Endothelial cell of umbilical vein (primary cell): ENCODE data around the gene RAB3C. TPM values are rescaled to one million over a fixed set of nuclear protein-coding genes. Genes with fewer than 3 reads are reported as not detected.
"Not testable (repeated sequence)": the region's sequence is repeated elsewhere in the genome, so short reads cannot be mapped to it uniquely, and the experiment has no call there.

ENCODE experiments used
- BruUV-seq: library from RNA; stranded (reverse); fragments of 400-500 nt; replicated peaks from 2 replicates; lab custom pipeline; 2021; lab: Mats Ljungman, UMichigan
- CTCF ChIA-PET: fragments of 300-600, 350-600 bp; sonication (Branson Sonifier 250); formaldehyde crosslinking; loops from one replicate; lab custom pipeline; 2021; ENCODE audit warnings: antibody characterized with exemption, inconsistent platforms; lab: Charles Lee
- POLR2A ChIA-PET: fragments of 300-600, 350-600 bp; sonication (Branson Sonifier 250); formaldehyde crosslinking; loops from one replicate; lab custom pipeline; 2021; ENCODE audit warnings: antibody characterized with exemption, inconsistent platforms; lab: Charles Lee
- DNase-seq: peaks from one replicate; pipeline ENCODE4 v3.0.0-alpha.2; 2011; ENCODE audit warnings: low read depth, low spot score
- FAIRE-seq: peaks from 2 replicates; lab custom pipeline; 2011; peaks lifted over from hg19 to GRCh38; lab: Jason Lieb, UNC
- H2AFZ ChIP-seq: 2 replicates; pipeline ENCODE4 v1.6.0; 2012; ENCODE audit warnings: low read depth, low read length, control low read depth, inconsistent platforms
- H3K27ac ChIP-seq: 2 replicates; pipeline ENCODE4 v1.5.1; 2011; ENCODE audit warnings: low read depth, mild to moderate bottlenecking, control low read depth, low read length, moderate library complexity; ENCODE audit not compliant: insufficient read depth
- H3K27me3 ChIP-seq, 2 experiments: 2 replicates each; pipeline versions ENCODE4 v1.6.0 to v1.6.1; 2011; ENCODE audit warnings: low read length in 2 of 2, mixed read lengths in 1 of 2; ENCODE audit not compliant: control insufficient read depth in 2 of 2, insufficient read depth in 2 of 2
- H3K36me3 ChIP-seq, 2 experiments: 2 replicates in 1 of 2; 3 replicates in 1 of 2; pipeline ENCODE4 v1.5.1; 2011; ENCODE audit warnings: low read length in 2 of 2, mild to moderate bottlenecking in 1 of 2, moderate library complexity in 1 of 2; ENCODE audit not compliant: control insufficient read depth in 2 of 2, insufficient read depth in 2 of 2; ENCODE audit errors: extremely low read depth in 1 of 2
- H3K4me1 ChIP-seq: 3 replicates; pipeline ENCODE4 v1.5.1; 2011; ENCODE audit warnings: mild to moderate bottlenecking, low read length; ENCODE audit not compliant: control insufficient read depth, insufficient read depth; ENCODE audit errors: extremely low read depth
- H3K4me2 ChIP-seq: 2 replicates; pipeline ENCODE4 v1.6.1; 2011; ENCODE audit warnings: low read length, control low read depth, mixed read lengths; ENCODE audit not compliant: insufficient read depth
- H3K4me3 ChIP-seq, 3 experiments: fragments of 200-600 bp in 1 of 3; sonication (generic), shearing (Covaris generic) in 1 of 3; replicated peaks in 1 of 3; 2 replicates each; pipeline ENCODE4 v1.5.1; 2011 to 2016; ENCODE audit warnings: control low read depth in 3 of 3, low read length in 3 of 3, mild to moderate bottlenecking in 2 of 3, inconsistent platforms in 1 of 3, low read depth in 1 of 3, moderate library complexity in 1 of 3; ENCODE audit not compliant: insufficient read depth in 1 of 3
- H3K79me2 ChIP-seq: 2 replicates; pipeline ENCODE4 v1.6.0; 2012; ENCODE audit warnings: low read length, inconsistent platforms; ENCODE audit not compliant: control insufficient read depth, insufficient read depth
- H3K9ac ChIP-seq: replicated peaks from 2 replicates; pipeline ENCODE3; 2011; ENCODE audit warnings: low read length, control low read depth; ENCODE audit not compliant: insufficient read depth; ENCODE audit errors: extremely low read depth
- H3K9me1 ChIP-seq: replicated peaks from 3 replicates; pipeline ENCODE4 v1.6.0; 2011; ENCODE audit warnings: mild to moderate bottlenecking, low read length; ENCODE audit not compliant: control insufficient read depth, insufficient read depth; ENCODE audit errors: extremely low read depth
- H3K9me3 ChIP-seq: replicated peaks from 2 replicates; pipeline ENCODE4 v1.5.1; 2012; ENCODE audit warnings: low read length, inconsistent platforms; ENCODE audit not compliant: control insufficient read depth, insufficient read depth
- H4K20me1 ChIP-seq: replicated peaks from 2 replicates; pipeline ENCODE3; 2011; ENCODE audit warnings: mild to moderate bottlenecking, low read length; ENCODE audit not compliant: control insufficient read depth, insufficient read depth; ENCODE audit errors: extremely low read depth
- CTCF ChIP-seq, 2 donors: IDR thresholded peaks; 1 replicate in 1 of 2; 2 replicates in 1 of 2; pipeline ENCODE4 v1.5.1; 2011; ENCODE audit warnings: low read length in 2 of 2, mild to moderate bottlenecking in 2 of 2, moderate library complexity in 2 of 2, control low read depth in 1 of 2, inconsistent platforms in 1 of 2, low read depth in 1 of 2; ENCODE audit not compliant: insufficient read depth in 1 of 2; ENCODE audit errors: extremely low read depth in 1 of 2
- EZH2 ChIP-seq: IDR thresholded peaks from 2 replicates; pipeline ENCODE4 v1.6.1; 2012; ENCODE audit warnings: borderline replicate concordance, low read depth, mild to moderate bottlenecking, moderate library complexity, low read length, inconsistent platforms; ENCODE audit not compliant: severe bottlenecking
- FOS ChIP-seq: IDR thresholded peaks from 2 replicates; pipeline ENCODE4 v1.6.1; 2011; ENCODE audit warnings: mild to moderate bottlenecking, low read length, moderate library complexity, borderline replicate concordance; ENCODE audit not compliant: insufficient read depth
- GATA2 ChIP-seq: IDR thresholded peaks from 2 replicates; pipeline ENCODE4 v1.7.0; 2011; ENCODE audit warnings: low read depth, mild to moderate bottlenecking, moderate library complexity, mixed read lengths, low read length; ENCODE audit not compliant: insufficient read length, insufficient read depth
- JUN ChIP-seq: IDR thresholded peaks from 2 replicates; pipeline ENCODE4 v1.6.1; 2011; ENCODE audit warnings: borderline replicate concordance, low read depth; ENCODE audit not compliant: insufficient read length, insufficient read depth
- MAX ChIP-seq: IDR thresholded peaks from 2 replicates; pipeline ENCODE4 v1.6.1; 2011; ENCODE audit not compliant: insufficient read depth, insufficient read length
- MYC ChIP-seq: IDR thresholded peaks from one replicate; pipeline ENCODE4 v1.6.1; 2011; ENCODE audit warnings: mild to moderate bottlenecking, low read depth, low read length
- POLR2A ChIP-seq: IDR thresholded peaks from 2 replicates; pipeline ENCODE4 v1.6.1; 2012; ENCODE audit warnings: low read depth, mild to moderate bottlenecking, control low read depth, low read length
- POLR2AphosphoS5 ChIP-seq: IDR thresholded peaks from 2 replicates; pipeline ENCODE4 v1.6.1; 2012; ENCODE audit warnings: low read depth, mild to moderate bottlenecking, control low read depth, low read length, moderate library complexity; ENCODE audit not compliant: insufficient read depth
- dilution Hi-C: fragments of 300-500 bp; cut with MboI; formaldehyde crosslinking; loops from one replicate; pipeline ENCODE4 v1.15.0; 2019; ENCODE audit warnings: low sequenced_read_pairs; ENCODE audit not compliant: extremely low pct_ligation_motif_present
- intact Hi-C: fragments of 100-400 bp; cut with micrococcal nuclease; formaldehyde crosslinking; loops from one replicate; pipeline ENCODE4 v1.10.0; 2022
- polyA plus RNA-seq, 4 experiments: library from polyadenylated mRNA; depleted of rRNA in 3 of 4; stranded (reverse) in 3 of 4; unstranded in 1 of 4; fragments of >200 nt; gene quantifications; 2 replicates each; pipeline versions ENCODE4 v1.2.1 to v1.2.3, GENCODE V29; 2011 to 2012; ENCODE audit warnings: missing spikeins in 1 of 4
- total RNA-seq: library from RNA; stranded (reverse); gene quantifications from 2 replicates; pipeline ENCODE4 v1.2.3, GENCODE V29; 2021

Gene RAB3C
- total and polyA plus RNA-seq, 2 donors (not counting 3 experiments of a cell fraction or from before 2014, with no cell fraction given) = 0.04 to 0.66 TPM

- dilution Hi-C loops, FAIRE-seq, H3K4me3 ChIP-seq, POLR2A ChIA-PET, H2AFZ ChIP-seq, intact Hi-C loops, H3K4me2 ChIP-seq, CTCF ChIA-PET, H3K9me3 ChIP-seq, H3K36me3 ChIP-seq, H3K9ac ChIP-seq, H3K27ac ChIP-seq, H4K20me1 ChIP-seq, DNase-seq, H3K27me3 ChIP-seq, H3K79me2 ChIP-seq, H3K4me1 ChIP-seq, H3K9me1 ChIP-seq, BruUV-seq: not testable (repeated sequence)
These were observed 18.6 kb upstream of the RAB3C start for GRCh38 chr5:58564043-58564832.

GRCh38 chr5:58565033-58565432 lies 17.8 kb upstream of the RAB3C start:
- intact Hi-C loops = no loop called here
- no peaks in the 10 kb centered on the region for H3K27me3 ChIP-seq
- no peak overlapping the region for H2AFZ ChIP-seq
- H3K9ac ChIP-seq = no peak overlapping the region
- no peaks in the 10 kb centered on the region for H3K4me1 ChIP-seq
- no peaks in the 10 kb centered on the region for H3K9me3 ChIP-seq
- DNase-seq = no peak
- BruUV-seq = no TSS peak
- dilution Hi-C loops = no loop called here
- TF ChIP-seq FOS (no peak), POLR2AphosphoS5 (no peak), POLR2A (no peak), JUN (no peak), MAX (no peak), CTCF (IDR thresholded peaks at IDR 0.05; ENCODE audit: extremely low read depth in 1 of 2, insufficient read depth in 1 of 2, low read depth in 1 of 2, low read length in 2 of 2) (no peak), GATA2 (no peak), MYC (no peak), EZH2 (no peak)
- no peaks in the 10 kb centered on the region for H4K20me1 ChIP-seq
- FAIRE-seq = no peak
- no peaks in the 10 kb centered on the region for H3K36me3 ChIP-seq
- H3K9me1 ChIP-seq = no peaks in the 10 kb centered on the region
- no peak overlapping the region for H3K4me3 ChIP-seq
- no peak overlapping the region for H3K27ac ChIP-seq
- no peak overlapping the region for H3K4me2 ChIP-seq
- H3K79me2 ChIP-seq = no peaks in the 10 kb centered on the region
- ChIA-PET CTCF (no interaction called here), POLR2A (no interaction called here)
